ENCODE measurements around the gene DDX3X. TPM values are rescaled to one million over a fixed set of nuclear protein-coding genes. Genes with fewer than 3 reads are reported as not detected.

DDX3X gene
- total RNA-seq, 1 donor from 2014 or later, result 242 TPM

DNA sequence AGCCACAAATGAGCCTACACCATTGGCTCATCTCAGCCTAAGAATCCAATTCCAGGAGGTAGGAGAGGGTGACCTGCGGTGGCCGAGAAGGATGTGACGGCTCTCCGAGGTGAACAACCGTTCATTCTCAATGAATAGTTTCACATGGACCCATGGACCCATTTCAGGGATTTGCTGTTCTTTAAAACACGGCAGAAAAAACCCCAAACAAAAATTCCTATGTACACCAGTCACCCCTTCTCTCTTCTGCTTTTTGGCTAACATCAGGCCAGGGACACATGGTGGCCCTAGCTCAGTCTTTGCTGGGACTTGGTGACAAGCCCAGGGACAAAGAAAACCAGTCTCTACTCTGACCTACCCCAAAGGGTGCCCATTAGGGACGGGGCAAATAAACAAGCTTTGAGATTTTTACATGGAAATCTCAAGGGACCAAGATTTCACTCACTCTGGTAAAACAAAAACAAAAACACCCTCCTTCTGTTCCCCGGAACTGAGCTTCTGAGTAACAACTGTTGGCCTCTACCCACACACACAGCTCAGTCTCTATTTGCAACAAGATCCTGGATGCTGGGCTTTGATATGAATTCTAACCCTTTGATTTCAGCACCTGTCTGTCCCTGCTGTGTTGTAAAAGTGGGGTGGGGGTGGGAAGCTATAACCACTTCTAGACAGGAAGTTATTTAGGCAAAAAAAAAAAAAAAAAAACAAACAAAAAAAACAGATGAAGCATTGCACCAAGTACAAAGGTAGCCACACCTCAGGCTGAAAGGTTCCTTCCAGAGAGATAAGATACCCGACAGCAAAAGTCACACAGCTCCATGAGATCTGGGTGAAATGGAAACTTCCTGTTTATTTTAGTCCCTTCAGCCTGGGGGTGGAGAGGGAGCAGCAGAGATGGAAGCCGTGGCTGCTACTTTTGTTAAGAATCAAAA lies 49.0 kb downstream of the DDX3X start:
- Histone ChIP-seq H3K4me3 (ENCODE audit: insufficient read depth, low read depth, low read length) (no peak overlapping the region), H3K36me3 (ENCODE audit: insufficient read depth, low read length) (no peaks in the 10 kb centered on the region), H3K9me3 (ENCODE audit: insufficient read depth, low read depth, low read length) (no peaks in the 10 kb centered on the region), H3K27me3 (ENCODE audit: insufficient read depth, low read length) (no peaks in the 10 kb centered on the region), H2AFZ (ENCODE audit: low read depth, low read length) (peak overlapping the region; percentile 47), H4K20me1 (ENCODE audit: insufficient read depth, low read length) (no peaks in the 10 kb centered on the region), H3K4me2 (ENCODE audit: low read length) (peak overlapping the region; percentile 46), H3K4me1 (ENCODE audit: insufficient read depth, low read length) (peaks cover 13% of the 10 kb centered on the region), H3K27ac (ENCODE audit: low read depth, low read length) (peak overlapping the region; percentile 19), H3K79me2 (ENCODE audit: insufficient read depth, low read length) (no peaks in the 10 kb centered on the region), H3K9ac (ENCODE audit: low read length) (no peak overlapping the region)
- no peak overlapping the region for H3K4me3 Mint-ChIP-seq (ENCODE audit: unreplicated experiment)
- H3K4me1 Mint-ChIP-seq (ENCODE audit: low read depth, unreplicated experiment), result peaks cover 5% of the 10 kb centered on the region
- no peaks in the 10 kb centered on the region for H3K9me3 Mint-ChIP-seq (ENCODE audit: unreplicated experiment)
- H3K27ac Mint-ChIP-seq (ENCODE audit: unreplicated experiment), result peak overlapping the region; percentile 72
- no peaks in the 10 kb centered on the region for H3K36me3 Mint-ChIP-seq (ENCODE audit: low read depth, unreplicated experiment)
- H3K27me3 Mint-ChIP-seq (ENCODE audit: low read depth, unreplicated experiment), result no peaks in the 10 kb centered on the region
- FAIRE-seq (peak; percentile 34), DNase-seq (ENCODE audit: low read depth) (peak; percentile 22)
- TF ChIP-seq EZH2 (IDR thresholded peaks at IDR 0.05; ENCODE audit: insufficient read depth, low read length) (no peak), CTCF (IDR thresholded peaks at IDR 0.05; ENCODE audit: insufficient read depth, low read depth, low read length) (no peak)

- Histone ChIP-seq H3K9me3 (ENCODE audit: insufficient read depth, low read depth, low read length) (no peaks in the 10 kb centered on the region), H3K79me2 (ENCODE audit: insufficient read depth, low read length) (no peaks in the 10 kb centered on the region), H2AFZ (ENCODE audit: low read depth, low read length) (no peak overlapping the region), H3K36me3 (ENCODE audit: insufficient read depth, low read length) (no peaks in the 10 kb centered on the region), H3K27ac (ENCODE audit: low read depth, low read length) (peak overlapping the region; percentile 26), H3K27me3 (ENCODE audit: insufficient read depth, low read length) (no peaks in the 10 kb centered on the region), H3K4me3 (ENCODE audit: insufficient read depth, low read depth, low read length) (no peak overlapping the region), H3K4me2 (ENCODE audit: low read length) (peak overlapping the region; percentile 70), H3K4me1 (ENCODE audit: insufficient read depth, low read length) (peaks cover 13% of the 10 kb centered on the region), H4K20me1 (ENCODE audit: insufficient read depth, low read length) (no peaks in the 10 kb centered on the region), H3K9ac (ENCODE audit: low read length) (no peak overlapping the region)
- no peak overlapping the region for H3K27ac Mint-ChIP-seq (ENCODE audit: unreplicated experiment)
- peak; percentile 59 for FAIRE-seq
- no peaks in the 10 kb centered on the region for H3K9me3 Mint-ChIP-seq (ENCODE audit: unreplicated experiment)
- DNase-seq (ENCODE audit: low read depth), result peak; percentile 74
- TF ChIP-seq CTCF (IDR thresholded peaks at IDR 0.05; ENCODE audit: insufficient read depth, low read depth, low read length) (no peak), EZH2 (IDR thresholded peaks at IDR 0.05; ENCODE audit: insufficient read depth, low read length) (no peak)
- H3K4me3 Mint-ChIP-seq (ENCODE audit: unreplicated experiment), result no peak overlapping the region
- peaks cover 5% of the 10 kb centered on the region for H3K4me1 Mint-ChIP-seq (ENCODE audit: low read depth, unreplicated experiment)
- no peaks in the 10 kb centered on the region for H3K27me3 Mint-ChIP-seq (ENCODE audit: low read depth, unreplicated experiment)
- H3K36me3 Mint-ChIP-seq (ENCODE audit: low read depth, unreplicated experiment), result no peaks in the 10 kb centered on the region
Observed at GRCh38 chrX:41384051-41384705, 50.2 kb downstream of the DDX3X start.

Measured in astrocyte (in vitro differentiated cells and primary cell).